PFSK-1 (cell line): ENCODE data around the gene GUCY1A2.

ENCODE experiments used
- POLR2AphosphoS5 ChIP-seq: IDR thresholded peaks from 2 replicates; pipeline ENCODE4 v1.6.1; 2012; ENCODE audit warnings: low read depth, mild to moderate bottlenecking, control low read depth, low read length, moderate library complexity
- REST ChIP-seq, 2 experiments: IDR thresholded peaks; 2 replicates each; pipeline versions ENCODE4 v1.6.1 to v1.8.0; 2011 to 2012; ENCODE audit warnings: low read depth in 2 of 2, low read length in 2 of 2, control low read depth in 1 of 2, inconsistent platforms in 1 of 2, mild to moderate bottlenecking in 1 of 2, moderate library complexity in 1 of 2; ENCODE audit not compliant: insufficient read depth in 1 of 2
- SIN3A ChIP-seq: IDR thresholded peaks from 2 replicates; pipeline ENCODE4 v1.6.1; 2012; ENCODE audit warnings: mild to moderate bottlenecking, low read length, moderate library complexity, borderline replicate concordance; ENCODE audit not compliant: insufficient read depth

- TF ChIP-seq POLR2AphosphoS5, result no peak
- no peak for TF ChIP-seq REST (IDR thresholded peaks at IDR 0.05; ENCODE audit: insufficient read depth in 1 of 2, low read depth in 2 of 2, low read length in 2 of 2)
- no peak for TF ChIP-seq SIN3A
These were observed 97.3 kb downstream of the GUCY1A2 start for GRCh38 chr11:106920899-106921509.
